Caco-2 (cell line): ENCODE data around the gene SSRP1. TPM values are rescaled to one million over a fixed set of nuclear protein-coding genes. Genes with fewer than 3 reads are reported as not detected.

ENCODE experiments used
- BruUV-seq: library from RNA; stranded (reverse); fragments of 400-500 nt; replicated peaks from 2 replicates; lab custom pipeline; 2021; lab: Mats Ljungman, UMichigan
- CTCF ChIA-PET: fragments of 300-600 bp; sonication (Branson Sonifier 250); formaldehyde crosslinking; loops from one replicate; lab custom pipeline; 2022; ENCODE audit warnings: antibody characterized with exemption; lab: Charles Lee
- POLR2A ChIA-PET: fragments of 300-600 bp; sonication (Branson Sonifier 250); formaldehyde crosslinking; loops from one replicate; lab custom pipeline; 2022; ENCODE audit warnings: antibody characterized with exemption; lab: Charles Lee
- DNase-seq, 2 experiments: peaks; one replicate each; pipeline versions ENCODE4 v3.0.0 to v3.0.0-alpha.2; 2020 to 2022
- H3K27me3 ChIP-seq: replicated peaks from 2 replicates; pipeline ENCODE4 v1.6.0; 2011; ENCODE audit warnings: low read length; ENCODE audit not compliant: control insufficient read depth, insufficient read depth
- H3K36me3 ChIP-seq: 2 replicates; pipeline ENCODE4 v1.5.1; 2011; ENCODE audit warnings: low read length; ENCODE audit not compliant: control insufficient read depth, insufficient read depth
- H3K4me1 ChIP-seq: fragments of 250-450 bp; sonication (Bioruptor Pico); 2 replicates; pipeline ENCODE4 v1.5.1; 2020; ENCODE audit warnings: mild to moderate bottlenecking
- H3K4me3 ChIP-seq: 2 replicates; pipeline ENCODE4 v1.5.1; 2011; ENCODE audit warnings: low read depth, mild to moderate bottlenecking, control low read depth, low read length
- H3K9me3 ChIP-seq: fragments of 250-450 bp; sonication (Bioruptor Pico); 2 replicates; pipeline ENCODE4 v1.5.1; 2020; ENCODE audit warnings: mild to moderate bottlenecking, moderate library complexity
- H3K27ac Mint-ChIP-seq: one replicate; pipeline ENCODE4 v1.8.0; 2022; ENCODE audit warnings: mixed read lengths; ENCODE audit not compliant: unreplicated experiment
- H3K27me3 Mint-ChIP-seq: one replicate; pipeline ENCODE4 v1.8.0; 2022; ENCODE audit warnings: mixed read lengths; ENCODE audit not compliant: insufficient read depth, unreplicated experiment
- H3K36me3 Mint-ChIP-seq: one replicate; pipeline ENCODE4 v1.8.0; 2022; ENCODE audit warnings: mild to moderate bottlenecking, mixed read lengths; ENCODE audit not compliant: insufficient read depth, unreplicated experiment
- H3K4me1 Mint-ChIP-seq: one replicate; pipeline ENCODE4 v1.8.0; 2022; ENCODE audit warnings: low read depth, mixed read lengths; ENCODE audit not compliant: unreplicated experiment
- H3K4me3 Mint-ChIP-seq: one replicate; pipeline ENCODE4 v1.8.0; 2022; ENCODE audit warnings: mild to moderate bottlenecking, moderate library complexity, mixed read lengths; ENCODE audit not compliant: unreplicated experiment
- H3K9me3 Mint-ChIP-seq: one replicate; pipeline ENCODE4 v1.8.0; 2022; ENCODE audit warnings: mixed read lengths; ENCODE audit not compliant: unreplicated experiment
- CTCF ChIP-seq, 2 experiments: fragments of 200-600 bp in 1 of 2; IDR thresholded peaks; 1 replicate in 1 of 2; 2 replicates in 1 of 2; pipeline versions ENCODE4 v1.5.1 to v1.8.0; 2011 to 2022; ENCODE audit warnings: antibody characterized with exemption in 1 of 2, control low read depth in 1 of 2, inconsistent platforms in 1 of 2, low read depth in 1 of 2, low read length in 1 of 2, mild to moderate bottlenecking in 1 of 2, moderate library complexity in 1 of 2; ENCODE audit not compliant: insufficient read depth in 1 of 2, severe bottlenecking in 1 of 2, unreplicated experiment in 1 of 2
- intact Hi-C: fragments of 100-400 bp; cut with micrococcal nuclease; formaldehyde crosslinking; loops from one replicate; pipeline ENCODE4 v1.10.0; 2022; ENCODE audit not compliant: unreplicated experiment
- total RNA-seq: library from RNA; stranded (reverse); gene quantifications from 2 replicates; pipeline ENCODE4 v1.2.3, GENCODE V29; 2022

Gene SSRP1
- total RNA-seq, 1 experiment from 2014 or later: 212 TPM

GRCh38 chr11:57358991-57359390 is 23.3 kb upstream of the SSRP1 start:
- TF ChIP-seq CTCF (IDR thresholded peaks at IDR 0.05; ENCODE audit: insufficient read depth in 1 of 2, low read depth in 1 of 2, low read length in 1 of 2, severe bottlenecking in 1 of 2, unreplicated experiment in 1 of 2): no peak
- Histone ChIP-seq H3K4me3 (no peak overlapping the region), H3K36me3 (no peaks in the 10 kb centered on the region), H3K27me3 (no peaks in the 10 kb centered on the region), H3K4me1 (peaks cover 40% of the 10 kb centered on the region), H3K9me3 (no peaks in the 10 kb centered on the region)
- Mint-ChIP-seq H3K36me3 (peaks cover 6% of the 10 kb centered on the region), H3K9me3 (peaks cover 16% of the 10 kb centered on the region), H3K4me1 (peaks cover 27% of the 10 kb centered on the region), H3K27me3 (no peaks in the 10 kb centered on the region), H3K27ac (peak overlapping the region; percentile 74), H3K4me3 (no peak overlapping the region)
- ChIA-PET POLR2A (no interaction called here), CTCF (interaction anchor here (2.4 kb wide), 1 partner anchor 13 kb away, joined by 11 read pairs; no protein-coding TSS in a partner anchor)
- intact Hi-C loops: no loop called here
- DNase-seq: no peak
- no TSS peak for BruUV-seq

DNA sequence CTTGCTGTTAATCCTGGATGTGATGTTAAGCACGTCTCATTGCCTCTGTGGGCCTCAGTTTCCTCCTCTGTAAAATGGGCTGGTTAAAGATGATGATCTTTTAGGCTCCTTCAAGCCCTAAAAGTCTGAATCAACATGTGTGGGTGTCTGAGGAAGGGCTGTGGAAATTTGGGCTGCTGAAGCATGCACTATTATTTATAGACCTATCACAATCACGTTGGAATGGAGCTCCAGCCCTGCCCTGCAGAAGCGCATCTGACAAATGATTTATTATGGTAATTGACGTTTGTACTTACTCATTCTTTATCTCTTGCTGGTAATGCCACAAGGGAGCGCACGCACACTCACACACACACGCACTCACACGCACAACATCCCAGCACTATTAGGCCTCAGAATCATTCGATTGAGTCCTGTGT is 22.9 kb upstream of the SSRP1 start:
- POLR2A ChIA-PET: no interaction called here
- H3K9me3 ChIP-seq: no peaks in the 10 kb centered on the region
- H3K27ac Mint-ChIP-seq: peak overlapping the region; percentile 74
- peaks cover 16% of the 10 kb centered on the region for H3K9me3 Mint-ChIP-seq
- no peaks in the 10 kb centered on the region for H3K36me3 ChIP-seq
- no peak overlapping the region for H3K4me3 Mint-ChIP-seq
- intact Hi-C loops: no loop called here
- no peaks in the 10 kb centered on the region for H3K27me3 ChIP-seq
- H3K4me3 ChIP-seq: no peak overlapping the region
- H3K36me3 Mint-ChIP-seq: peaks cover 6% of the 10 kb centered on the region
- TF ChIP-seq CTCF (IDR thresholded peaks at IDR 0.05; ENCODE audit: insufficient read depth in 1 of 2, low read depth in 1 of 2, low read length in 1 of 2, severe bottlenecking in 1 of 2, unreplicated experiment in 1 of 2): no peak
- CTCF ChIA-PET: interaction anchor here (2.4 kb wide), 1 partner anchor 13 kb away, joined by 11 read pairs; no protein-coding TSS in a partner anchor
- no peak for DNase-seq
- H3K27me3 Mint-ChIP-seq: no peaks in the 10 kb centered on the region
- BruUV-seq: no TSS peak
- H3K4me1 ChIP-seq: peaks cover 40% of the 10 kb centered on the region
- peaks cover 27% of the 10 kb centered on the region for H3K4me1 Mint-ChIP-seq

DNA sequence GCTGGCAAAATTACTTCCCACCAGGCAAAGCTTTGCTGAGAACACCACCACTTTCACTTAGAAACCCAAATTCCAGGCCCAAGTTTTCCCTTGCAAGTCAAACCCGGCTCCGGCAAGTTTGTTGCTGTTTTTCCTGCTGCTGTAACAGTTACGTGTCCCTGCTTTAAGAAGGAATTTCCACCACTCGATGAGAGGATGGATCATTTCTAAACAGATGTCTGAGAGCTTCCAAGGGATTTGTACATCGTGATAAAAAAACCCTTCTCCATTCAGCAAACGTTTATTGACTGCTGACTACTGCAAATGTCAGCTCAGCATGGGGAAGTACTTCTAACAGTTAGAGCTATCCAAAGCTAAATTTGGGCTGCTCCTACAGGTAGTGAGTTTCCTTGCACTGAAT is 22.2 kb upstream of the SSRP1 start:
- H3K4me3 Mint-ChIP-seq: no peak overlapping the region
- peaks cover 27% of the 10 kb centered on the region for H3K4me1 Mint-ChIP-seq
- peaks cover 16% of the 10 kb centered on the region for H3K9me3 Mint-ChIP-seq
- peaks cover 6% of the 10 kb centered on the region for H3K36me3 Mint-ChIP-seq
- ChIA-PET POLR2A (no interaction called here), CTCF (interaction anchor here (0.7 to 0.9 kb wide), 2 partner anchors 11 to 12 kb away, joined by 3 read pairs; no protein-coding TSS in a partner anchor)
- H3K27ac Mint-ChIP-seq: no peak overlapping the region
- no peak for TF ChIP-seq CTCF (IDR thresholded peaks at IDR 0.05; ENCODE audit: insufficient read depth in 1 of 2, low read depth in 1 of 2, low read length in 1 of 2, severe bottlenecking in 1 of 2, unreplicated experiment in 1 of 2)
- no peaks in the 10 kb centered on the region for H3K36me3 ChIP-seq
- H3K27me3 ChIP-seq: no peaks in the 10 kb centered on the region
- intact Hi-C loops: no loop called here
- BruUV-seq: no TSS peak
- H3K4me3 ChIP-seq: no peak overlapping the region
- DNase-seq: no peak
- H3K27me3 Mint-ChIP-seq: no peaks in the 10 kb centered on the region
- no peaks in the 10 kb centered on the region for H3K9me3 ChIP-seq
- peaks cover 40% of the 10 kb centered on the region for H3K4me1 ChIP-seq
